DMS79 (cell line): ENCODE data around the gene RAD18.

Experiments
- DNase-seq: peaks from one replicate; lab custom pipeline; 2025; lab: John Stamatoyannopoulos, UW

Gene RAD18

GRCh38 chr3:8835385-8835784 is 127.9 kb downstream of the RAD18 start:
- no peak for DNase-seq

- DNase-seq: no peak
Measured at GRCh38 chr3:8834974-8835373, 128.3 kb downstream of the RAD18 start.

GRCh38 chr3:8827641-8828040 is 135.6 kb downstream of the RAD18 start:
- no peak for DNase-seq
